Keratinocyte (primary cell): ENCODE measurements around the gene WNT9B. TPM values are rescaled to one million over a fixed set of nuclear protein-coding genes. Genes with fewer than 3 reads are reported as not detected.

ENCODE experiments used
- DNase-seq: peaks from one replicate; pipeline ENCODE4 v3.0.0-alpha.2; 2011; ENCODE audit warnings: low read depth, missing footprints, low spot score
- FAIRE-seq: peaks from 2 replicates; lab custom pipeline; 2011; peaks lifted over from hg19 to GRCh38; lab: Jason Lieb, UNC
- H2AFZ ChIP-seq: 2 replicates; pipeline ENCODE4 v1.6.0; 2012; ENCODE audit warnings: low read length, control low read depth, inconsistent platforms; ENCODE audit not compliant: control insufficient read depth
- H3K27ac ChIP-seq: 2 replicates; pipeline ENCODE4 v1.5.1; 2011; ENCODE audit warnings: low read length; ENCODE audit not compliant: control insufficient read depth, insufficient read depth
- H3K27me3 ChIP-seq: 3 replicates; pipeline ENCODE4 v1.6.0; 2011; ENCODE audit warnings: low read length; ENCODE audit not compliant: control insufficient read depth, insufficient read depth; ENCODE audit errors: extremely low read depth
- H3K36me3 ChIP-seq, 2 experiments: 2 replicates in 1 of 2; 3 replicates in 1 of 2; pipeline ENCODE4 v1.5.1; 2011; ENCODE audit warnings: low read length in 2 of 2, mild to moderate bottlenecking in 1 of 2; ENCODE audit not compliant: control insufficient read depth in 2 of 2, insufficient read depth in 2 of 2; ENCODE audit errors: extremely low read depth in 1 of 2
- H3K4me1 ChIP-seq: 3 replicates; pipeline ENCODE4 v1.5.1; 2011; ENCODE audit warnings: low read length; ENCODE audit not compliant: control insufficient read depth, insufficient read depth; ENCODE audit errors: extremely low read depth
- H3K4me2 ChIP-seq: 3 replicates; pipeline ENCODE4 v1.6.0; 2011; ENCODE audit warnings: low read depth, low read length; ENCODE audit not compliant: control insufficient read depth, insufficient read depth; ENCODE audit errors: extremely low read depth
- H3K4me3 ChIP-seq, 3 experiments: fragments of 200-600 bp in 1 of 3; sonication (generic) in 1 of 3; 2 replicates in 2 of 3; 3 replicates in 1 of 3; pipeline ENCODE4 v1.5.1; 2011 to 2016; ENCODE audit warnings: low read length in 3 of 3, mild to moderate bottlenecking in 3 of 3, control low read depth in 2 of 3, inconsistent platforms in 1 of 3, low read depth in 1 of 3, mixed read lengths in 1 of 3, mixed run types in 1 of 3, moderate library complexity in 1 of 3; ENCODE audit not compliant: control insufficient read depth in 2 of 3, insufficient read depth in 2 of 3; ENCODE audit errors: extremely low read depth in 1 of 3
- H3K79me2 ChIP-seq: 2 replicates; pipeline ENCODE4 v1.6.0; 2012; ENCODE audit warnings: low read length; ENCODE audit not compliant: control insufficient read depth, insufficient read depth
- H3K9ac ChIP-seq: 3 replicates; pipeline ENCODE4 v1.6.0; 2011; ENCODE audit warnings: low read length; ENCODE audit not compliant: control insufficient read depth, insufficient read depth; ENCODE audit errors: extremely low read depth
- H3K9me1 ChIP-seq: 3 replicates; pipeline ENCODE4 v1.6.0; 2011; ENCODE audit warnings: low read length; ENCODE audit not compliant: control insufficient read depth, insufficient read depth; ENCODE audit errors: extremely low read depth
- H3K9me3 ChIP-seq: 2 replicates; pipeline ENCODE4 v1.5.1; 2012; ENCODE audit warnings: low read depth, low read length; ENCODE audit not compliant: control insufficient read depth
- H4K20me1 ChIP-seq: 3 replicates; pipeline ENCODE4 v1.6.0; 2011; ENCODE audit warnings: low read length; ENCODE audit not compliant: control insufficient read depth, insufficient read depth; ENCODE audit errors: extremely low read depth
- CTCF ChIP-seq, 3 experiments: IDR thresholded peaks in 1 of 3; conservative IDR thresholded peaks in 1 of 3; optimal IDR thresholded peaks in 1 of 3; 2 replicates in 2 of 3; 3 replicates in 1 of 3; pipeline versions ENCODE3 to v1.5.1; 2011; ENCODE audit warnings: low read length in 3 of 3, mild to moderate bottlenecking in 3 of 3, moderate library complexity in 2 of 3, control low read depth in 1 of 3, inconsistent platforms in 1 of 3; ENCODE audit not compliant: insufficient read depth in 2 of 3; ENCODE audit errors: extremely low read depth in 1 of 3
- EZH2 ChIP-seq: IDR thresholded peaks from one replicate; pipeline ENCODE4 v1.6.1; 2012; ENCODE audit warnings: inconsistent platforms, mild to moderate bottlenecking, low read length, moderate library complexity
- dilution Hi-C: fragments of 300-500 bp; cut with MboI; formaldehyde crosslinking; loops from one replicate; pipeline ENCODE4 v1.7.0; 2020; ENCODE audit warnings: low sequenced_read_pairs; ENCODE audit not compliant: extremely low pct_ligation_motif_present
- polyA plus RNA-seq, 5 experiments: library from polyadenylated mRNA; depleted of rRNA in 3 of 5; stranded (reverse) in 3 of 5; stranded (forward) in 1 of 5; unstranded in 1 of 5; fragments of >200 nt; gene quantifications; 1 replicate in 1 of 5; 2 replicates in 3 of 5; 3 replicates in 1 of 5; pipeline versions ENCODE4 v1.2.1 to v1.2.3, GENCODE V29; 2011 to 2012; ENCODE audit warnings: missing spikeins in 2 of 5, low read depth in 1 of 5, low replicate concordance in 1 of 5

The WNT9B gene
- polyA plus RNA-seq, 1 donor (not counting 4 experiments of a cell fraction or from before 2014, with no cell fraction given), result not detected

GRCh38 chr17:46826116-46826515 is 25.3 kb upstream of the WNT9B start:
- Histone ChIP-seq H4K20me1 (no peaks in the 10 kb centered on the region), H3K9me1 (no peaks in the 10 kb centered on the region), H3K4me3 (no peak overlapping the region), H3K9ac (no peak overlapping the region), H3K4me1 (no peaks in the 10 kb centered on the region), H3K9me3 (no peaks in the 10 kb centered on the region), H2AFZ (no peak overlapping the region), H3K27ac (no peak overlapping the region), H3K79me2 (no peaks in the 10 kb centered on the region), H3K36me3 (no peaks in the 10 kb centered on the region), H3K27me3 (peaks cover 5% of the 10 kb centered on the region), H3K4me2 (no peak overlapping the region)
- FAIRE-seq (no peak), DNase-seq (no peak)
- dilution Hi-C loops, result no loop called here
- TF ChIP-seq EZH2 (no peak), CTCF (optimal IDR thresholded peaks at IDR 0.05 in 1 of 3, IDR thresholded peaks at IDR 0.05 in 1 of 3, conservative IDR thresholded peaks at IDR 0.05 in 1 of 3; ENCODE audit: extremely low read depth in 1 of 3, insufficient read depth in 2 of 3, low read length in 3 of 3) (no peak)

GRCh38 chr17:46827274-46827673 is 24.1 kb upstream of the WNT9B start:
- DNase-seq, result no peak
- H3K9ac ChIP-seq, result no peak overlapping the region
- no peaks in the 10 kb centered on the region for H3K36me3 ChIP-seq
- dilution Hi-C loops, result no loop called here
- no peak overlapping the region for H3K4me2 ChIP-seq
- no peaks in the 10 kb centered on the region for H3K27me3 ChIP-seq
- H4K20me1 ChIP-seq, result no peaks in the 10 kb centered on the region
- no peak overlapping the region for H3K4me3 ChIP-seq
- no peak overlapping the region for H2AFZ ChIP-seq
- H3K9me3 ChIP-seq, result no peaks in the 10 kb centered on the region
- no peak for TF ChIP-seq EZH2
- TF ChIP-seq CTCF (optimal IDR thresholded peaks at IDR 0.05 in 1 of 3, IDR thresholded peaks at IDR 0.05 in 1 of 3, conservative IDR thresholded peaks at IDR 0.05 in 1 of 3; ENCODE audit: extremely low read depth in 1 of 3, insufficient read depth in 2 of 3, low read length in 3 of 3), result no peak
- no peaks in the 10 kb centered on the region for H3K79me2 ChIP-seq
- no peaks in the 10 kb centered on the region for H3K4me1 ChIP-seq
- H3K9me1 ChIP-seq, result no peaks in the 10 kb centered on the region
- FAIRE-seq, result no peak
- H3K27ac ChIP-seq, result no peak overlapping the region
